Measurements from ENCODE around the gene SIGLEC12. TPM values are rescaled to one million over a fixed set of nuclear protein-coding genes. Genes with fewer than 3 reads are reported as not detected.

SIGLEC12 gene
- total RNA-seq, 6 experiments from 2014 or later = not detected

GRCh38 chr19:51471527-51471926 is 30.1 kb downstream of the SIGLEC12 start:
- no peaks in the 10 kb centered on the region for H3K4me1 Mint-ChIP-seq (ENCODE audit: low read depth)

GRCh38 chr19:51470966-51471365 is 30.6 kb downstream of the SIGLEC12 start:
- DNase-seq = no peak
- no peaks in the 10 kb centered on the region for H3K36me3 Mint-ChIP-seq (ENCODE audit: low read depth)
- no peaks in the 10 kb centered on the region for H3K4me1 Mint-ChIP-seq (ENCODE audit: low read depth)
- H3K9me3 Mint-ChIP-seq = no peaks in the 10 kb centered on the region
- no peak overlapping the region for H3K27ac Mint-ChIP-seq
- no peak for TF ChIP-seq CTCF (IDR thresholded peaks at IDR 0.05)
- H3K4me3 Mint-ChIP-seq = no peak overlapping the region
- peaks cover 7% of the 10 kb centered on the region; the same call in 1 of the 2 replicates for H3K27me3 Mint-ChIP-seq (ENCODE audit: insufficient read depth)

More at GRCh38 chr19:51471527-51471926, 30.1 kb downstream of the SIGLEC12 start:
- no peak overlapping the region for H3K27ac Mint-ChIP-seq
- TF ChIP-seq CTCF (IDR thresholded peaks at IDR 0.05) = no peak
- no peaks in the 10 kb centered on the region for H3K36me3 Mint-ChIP-seq (ENCODE audit: low read depth)
- DNase-seq = no peak
- H3K9me3 Mint-ChIP-seq = no peaks in the 10 kb centered on the region
- H3K4me3 Mint-ChIP-seq = no peak overlapping the region
- peaks cover 7% of the 10 kb centered on the region; the same call in 1 of the 2 replicates for H3K27me3 Mint-ChIP-seq (ENCODE audit: insufficient read depth)

GRCh38 chr19:51469629-51470028 is 32.0 kb downstream of the SIGLEC12 start:
- 0 out of 2 replicates have a peak, but pooled peaks cover 4% of the 10 kb centered on the region for H3K9me3 Mint-ChIP-seq
- no peak for DNase-seq
- peaks cover 7% of the 10 kb centered on the region; the same call in 1 of the 2 replicates for H3K27me3 Mint-ChIP-seq (ENCODE audit: insufficient read depth)
- no peak overlapping the region for H3K27ac Mint-ChIP-seq
- H3K4me3 Mint-ChIP-seq = no peak overlapping the region
- TF ChIP-seq CTCF (IDR thresholded peaks at IDR 0.05) = no peak
- no peaks in the 10 kb centered on the region for H3K4me1 Mint-ChIP-seq (ENCODE audit: low read depth)
- no peaks in the 10 kb centered on the region for H3K36me3 Mint-ChIP-seq (ENCODE audit: low read depth)

GRCh38 chr19:51469162-51469561 is 32.4 kb downstream of the SIGLEC12 start:
- no peaks in the 10 kb centered on the region for H3K4me1 Mint-ChIP-seq (ENCODE audit: low read depth)
- H3K27me3 Mint-ChIP-seq (ENCODE audit: insufficient read depth) = peaks cover 7% of the 10 kb centered on the region; the same call in 1 of the 2 replicates
- no peak overlapping the region for H3K4me3 Mint-ChIP-seq
- H3K27ac Mint-ChIP-seq = no peak overlapping the region
- no peak for DNase-seq
- H3K9me3 Mint-ChIP-seq = peaks cover 7% of the 10 kb centered on the region; the same call in 1 of the 2 replicates
- TF ChIP-seq CTCF (IDR thresholded peaks at IDR 0.05) = no peak
- H3K36me3 Mint-ChIP-seq (ENCODE audit: low read depth) = no peaks in the 10 kb centered on the region

DNA sequence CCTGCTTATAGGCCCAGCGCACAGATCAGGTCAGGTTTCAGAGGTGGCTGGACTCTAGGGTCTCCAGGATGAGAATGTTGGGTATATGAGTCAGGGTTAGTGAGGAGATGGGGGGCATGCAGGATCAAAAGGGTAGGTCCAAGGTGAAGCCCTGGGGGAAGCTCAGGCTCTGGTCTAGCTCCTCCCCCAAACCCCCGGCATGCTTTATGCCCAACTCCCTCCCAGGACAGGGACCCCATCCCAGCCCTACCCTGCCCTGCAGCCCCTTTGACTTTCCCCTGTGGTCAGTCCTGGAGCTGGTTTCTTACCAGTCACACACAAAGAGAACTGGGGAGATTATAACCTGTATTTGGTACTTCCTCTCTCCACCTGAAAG is 33.1 kb downstream of the SIGLEC12 start:
- no peak for DNase-seq
- Mint-ChIP-seq H3K4me1 (ENCODE audit: low read depth) (no peaks in the 10 kb centered on the region), H3K27ac (no peak overlapping the region), H3K9me3 (peaks cover 9% of the 10 kb centered on the region; the same call in 1 of the 2 replicates), H3K4me3 (no peak overlapping the region), H3K27me3 (ENCODE audit: insufficient read depth) (peaks cover 7% of the 10 kb centered on the region; the same call in 1 of the 2 replicates), H3K36me3 (ENCODE audit: low read depth) (no peaks in the 10 kb centered on the region)
- TF ChIP-seq CTCF (IDR thresholded peaks at IDR 0.05) = no peak

All from HFFc6 (cell line).